ENCODE results near the gene SPATA45. TPM values are rescaled to one million over a fixed set of nuclear protein-coding genes. Genes with fewer than 3 reads are reported as not detected.
"Not testable (repeated sequence)": the region's sequence is repeated elsewhere in the genome, so short reads cannot be mapped to it uniquely, and the experiment has no call there.

The SPATA45 gene
- under 1 TPM in 2 of 3 donors, not detected in 1; 0.28 to 0.93 TPM for polyA plus RNA-seq (ENCODE audit: insufficient read length in 3 of 3)
- long read RNA-seq, donor 1: 0 reads
- long read RNA-seq, donor 2: 0 reads
- long read RNA-seq, donor 3: 0 reads
- long read RNA-seq, donor 4: 0 reads
- long read RNA-seq, donor 5: 0 reads
- long read RNA-seq, donor 6: 0 reads
- long read RNA-seq, donor 7: 0 reads
- long read RNA-seq, donor 8: 0 reads
- long read RNA-seq, donor 9: 0 reads
- long read RNA-seq, donor 10: 0 reads
- long read RNA-seq, donor 11: 0 reads
- long read RNA-seq, donor 12: 0 reads
- long read RNA-seq, donor 13: 0 reads
- long read RNA-seq, donor 14: 0 reads
- long read RNA-seq, donor 15: 0 reads
- long read RNA-seq, donor 16: 0 reads

GRCh38 chr1:212847549-212847948 lies at the start of gene SPATA45:
SPATA45 (minus strand) TSS chr1:212847649; CDS start chr1:212836149, 11,500 bp downstream.
- no peak for DNase-seq

GRCh38 chr1:212892108-212892507 lies 44.7 kb upstream of the SPATA45 start:
- DNase-seq: no peak

- no peak for DNase-seq
Measured at GRCh38 chr1:212884592-212884991, 37.1 kb upstream of the SPATA45 start.

- DNase-seq: no peak
Measured at GRCh38 chr1:212879947-212880690, 32.7 kb upstream of the SPATA45 start.

GRCh38 chr1:212878418-212878817 lies 31.0 kb upstream of the SPATA45 start:
- no peak for DNase-seq

- DNase-seq: no peak
Measured at GRCh38 chr1:212873518-212873917, 26.1 kb upstream of the SPATA45 start.

- DNase-seq: no peak
Measured at GRCh38 chr1:212871976-212872375, 24.5 kb upstream of the SPATA45 start.

- no peak for DNase-seq
Measured at GRCh38 chr1:212867192-212867591, 19.7 kb upstream of the SPATA45 start.

- no peak for DNase-seq
Measured at GRCh38 chr1:212864201-212864600, 16.8 kb upstream of the SPATA45 start.

GRCh38 chr1:212863345-212863744 lies 15.9 kb upstream of the SPATA45 start:
- DNase-seq: not testable (repeated sequence)

- DNase-seq: no peak
Measured at GRCh38 chr1:212862111-212862690, 14.8 kb upstream of the SPATA45 start.

GRCh38 chr1:212860713-212861581 lies 13.5 kb upstream of the SPATA45 start:
- DNase-seq: no peak

- DNase-seq: peak; percentile 34
Measured at GRCh38 chr1:212858461-212859265, 11.2 kb upstream of the SPATA45 start.

GRCh38 chr1:212857992-212858460 lies 10.6 kb upstream of the SPATA45 start, which contains the start of gene FLVCR1:
FLVCR1 (plus strand) TSS chr1:212858275; CDS start chr1:212858453, 178 bp downstream.
- peak; percentile 97 for DNase-seq

- DNase-seq: no peak
Measured at GRCh38 chr1:212856755-212857154, 9.3 kb upstream of the SPATA45 start.

GRCh38 chr1:212853658-212854057 lies 6.2 kb upstream of the SPATA45 start:
- DNase-seq: no peak

GRCh38 chr1:212852105-212852688 lies 4.7 kb upstream of the SPATA45 start:
- no peak for DNase-seq

GRCh38 chr1:212844521-212844920 lies 2.9 kb downstream of the SPATA45 start:
- not testable (repeated sequence) for DNase-seq

- no peak for DNase-seq
Measured at GRCh38 chr1:212838145-212838544, 9.3 kb downstream of the SPATA45 start.
